Measurements from ENCODE around the gene ANO10. TPM values are rescaled to one million over a fixed set of nuclear protein-coding genes. Genes with fewer than 3 reads are reported as not detected.

Gene ANO10
- total RNA-seq, 1 donor from 2014 or later, result 56.9 TPM

GRCh38 chr3:43405888-43406642 is 215.7 kb downstream of the ANO10 start:
- Mint-ChIP-seq H3K27ac (ENCODE audit: unreplicated experiment) (peak overlapping the region; percentile 66), H3K36me3 (ENCODE audit: low read depth) (peaks cover 2% of the 10 kb centered on the region), H3K4me1 (ENCODE audit: low read depth) (peaks cover 21% of the 10 kb centered on the region), H3K27me3 (ENCODE audit: low read depth) (no peaks in the 10 kb centered on the region), H3K4me3 (ENCODE audit: unreplicated experiment) (no peak overlapping the region), H3K9me3 (ENCODE audit: low read depth) (no peaks in the 10 kb centered on the region)
- TF ChIP-seq CTCF (IDR thresholded peaks at IDR 0.05), result no peak
- no peak for DNase-seq (ENCODE audit: low spot score)

GRCh38 chr3:43400781-43401730 is 220.8 kb downstream of the ANO10 start:
- H3K4me3 Mint-ChIP-seq (ENCODE audit: unreplicated experiment), result no peak overlapping the region
- TF ChIP-seq CTCF (IDR thresholded peaks at IDR 0.05), result no peak
- no peak overlapping the region for H3K27ac Mint-ChIP-seq (ENCODE audit: unreplicated experiment)
- H3K9me3 Mint-ChIP-seq (ENCODE audit: low read depth), result no peaks in the 10 kb centered on the region
- no peak for DNase-seq (ENCODE audit: low spot score)
- H3K36me3 Mint-ChIP-seq (ENCODE audit: low read depth), result no peaks in the 10 kb centered on the region
- H3K4me1 Mint-ChIP-seq (ENCODE audit: low read depth), result peaks cover 8% of the 10 kb centered on the region
- no peaks in the 10 kb centered on the region for H3K27me3 Mint-ChIP-seq (ENCODE audit: low read depth)

- no peak for DNase-seq (ENCODE audit: low spot score)
- no peak overlapping the region for H3K27ac Mint-ChIP-seq (ENCODE audit: unreplicated experiment)
- TF ChIP-seq CTCF (IDR thresholded peaks at IDR 0.05), result no peak
- no peaks in the 10 kb centered on the region for H3K9me3 Mint-ChIP-seq (ENCODE audit: low read depth)
- H3K4me3 Mint-ChIP-seq (ENCODE audit: unreplicated experiment), result no peak overlapping the region
- H3K27me3 Mint-ChIP-seq (ENCODE audit: low read depth), result no peaks in the 10 kb centered on the region
- H3K4me1 Mint-ChIP-seq (ENCODE audit: low read depth), result peaks cover 4% of the 10 kb centered on the region
- no peaks in the 10 kb centered on the region for H3K36me3 Mint-ChIP-seq (ENCODE audit: low read depth)
These were observed 221.6 kb downstream of the ANO10 start for GRCh38 chr3:43400167-43400566.

- Mint-ChIP-seq H3K4me3 (ENCODE audit: unreplicated experiment) (no peak overlapping the region), H3K4me1 (ENCODE audit: low read depth) (peaks cover 14% of the 10 kb centered on the region), H3K27me3 (ENCODE audit: low read depth) (no peaks in the 10 kb centered on the region), H3K27ac (ENCODE audit: unreplicated experiment) (no peak overlapping the region), H3K9me3 (ENCODE audit: low read depth) (no peaks in the 10 kb centered on the region), H3K36me3 (ENCODE audit: low read depth) (no peaks in the 10 kb centered on the region)
- no peak for TF ChIP-seq CTCF (IDR thresholded peaks at IDR 0.05)
- no peak for DNase-seq (ENCODE audit: low spot score)
These were observed 222.8 kb downstream of the ANO10 start for GRCh38 chr3:43399034-43399433.

- TF ChIP-seq CTCF (IDR thresholded peaks at IDR 0.05), result no peak
- Mint-ChIP-seq H3K27ac (ENCODE audit: unreplicated experiment) (no peak overlapping the region), H3K4me1 (ENCODE audit: low read depth) (peaks cover 28% of the 10 kb centered on the region)
These were observed 227.7 kb downstream of the ANO10 start for GRCh38 chr3:43394041-43394554.

More at GRCh38 chr3:43394041-43394554, 227.7 kb downstream of the ANO10 start:
- Mint-ChIP-seq H3K27me3 (ENCODE audit: low read depth) (no peaks in the 10 kb centered on the region), H3K4me3 (ENCODE audit: unreplicated experiment) (no peak overlapping the region), H3K36me3 (ENCODE audit: low read depth) (no peaks in the 10 kb centered on the region), H3K9me3 (ENCODE audit: low read depth) (no peaks in the 10 kb centered on the region)
- no peak for DNase-seq (ENCODE audit: low spot score)
